Stimulated activated memory B cell treated with anti-CD40 and anti-IgM and Interleukin-4, amounts not matched to agents 10 μg/mL and 1 μg/mL and 100 μg/mL, for 72 hours (primary cell): ENCODE measurements around the gene GGA1.
"Not testable (repeated sequence)": the region's sequence is repeated elsewhere in the genome, so short reads cannot be mapped to it uniquely, and the experiment has no call there.

ENCODE experiments used
- ATAC-seq: fragments of 150-1000 bp; cut with Tn5 transposase; 2 replicates; pipeline ENCODE4 v1.10.0; 2021
- H3K27ac Mint-ChIP-seq: one replicate; pipeline ENCODE4 v1.8.0; 2022; ENCODE audit warnings: mild to moderate bottlenecking, mixed read lengths
- H3K27me3 Mint-ChIP-seq: one replicate; pipeline ENCODE4 v1.8.0; 2022; ENCODE audit warnings: mixed read lengths
- H3K36me3 Mint-ChIP-seq: one replicate; pipeline ENCODE4 v1.8.0; 2022; ENCODE audit warnings: mixed read lengths
- H3K4me1 Mint-ChIP-seq: one replicate; pipeline ENCODE4 v1.8.0; 2022; ENCODE audit warnings: mixed read lengths
- H3K4me3 Mint-ChIP-seq: one replicate; pipeline ENCODE4 v1.8.0; 2022; ENCODE audit warnings: mild to moderate bottlenecking, moderate library complexity, mixed read lengths
- H3K9me3 Mint-ChIP-seq: one replicate; pipeline ENCODE4 v1.8.0; 2022; ENCODE audit warnings: mixed read lengths

The GGA1 gene

GRCh38 chr22:37639771-37640590, 31.3 kb downstream of the GGA1 start:
- Mint-ChIP-seq H3K4me1 (peaks cover 83% of the 10 kb centered on the region), H3K27me3 (no peaks in the 10 kb centered on the region), H3K27ac (peak overlapping the region; percentile 92), H3K4me3 (peak overlapping the region; percentile 93), H3K9me3 (no peaks in the 10 kb centered on the region), H3K36me3 (peaks cover 18% of the 10 kb centered on the region)
- ATAC-seq, result peak; percentile 21

- peak overlapping the region; percentile 93 for H3K4me3 Mint-ChIP-seq
- H3K4me1 Mint-ChIP-seq, result peaks cover 78% of the 10 kb centered on the region
- H3K9me3 Mint-ChIP-seq, result no peaks in the 10 kb centered on the region
- no peaks in the 10 kb centered on the region for H3K27me3 Mint-ChIP-seq
- peaks cover 21% of the 10 kb centered on the region for H3K36me3 Mint-ChIP-seq
- peak overlapping the region; percentile 92 for H3K27ac Mint-ChIP-seq
- no peak for ATAC-seq
Measured at GRCh38 chr22:37640591-37641560, 32.2 kb downstream of the GGA1 start.

- Mint-ChIP-seq H3K27ac (no peak overlapping the region), H3K36me3 (peaks cover 24% of the 10 kb centered on the region)
Measured at GRCh38 chr22:37641561-37641949, 32.9 kb downstream of the GGA1 start.

GRCh38 chr22:37643225-37643847, 34.7 kb downstream of the GGA1 start:
- peaks cover 53% of the 10 kb centered on the region for H3K4me1 Mint-ChIP-seq
- H3K27ac Mint-ChIP-seq, result peak overlapping the region; percentile 49
- H3K36me3 Mint-ChIP-seq, result peaks cover 35% of the 10 kb centered on the region
- no peaks in the 10 kb centered on the region for H3K27me3 Mint-ChIP-seq
- H3K9me3 Mint-ChIP-seq, result no peaks in the 10 kb centered on the region
- no peak overlapping the region for H3K4me3 Mint-ChIP-seq
- peak; percentile 81 for ATAC-seq

More at GRCh38 chr22:37641561-37641949, 32.9 kb downstream of the GGA1 start:
- no peaks in the 10 kb centered on the region for H3K9me3 Mint-ChIP-seq
- H3K4me1 Mint-ChIP-seq, result peaks cover 71% of the 10 kb centered on the region
- no peaks in the 10 kb centered on the region for H3K27me3 Mint-ChIP-seq
- H3K4me3 Mint-ChIP-seq, result no peak overlapping the region
- ATAC-seq, result no peak

GRCh38 chr22:37647317-37647716, 38.7 kb downstream of the GGA1 start:
- Mint-ChIP-seq H3K4me1 (peaks cover 26% of the 10 kb centered on the region), H3K9me3 (no peaks in the 10 kb centered on the region), H3K4me3 (no peak overlapping the region), H3K27ac (no peak overlapping the region), H3K27me3 (no peaks in the 10 kb centered on the region), H3K36me3 (peaks cover 58% of the 10 kb centered on the region)
- ATAC-seq, result no peak

GRCh38 chr22:37647928-37648327, 39.3 kb downstream of the GGA1 start:
- Mint-ChIP-seq H3K27me3 (no peaks in the 10 kb centered on the region), H3K9me3 (no peaks in the 10 kb centered on the region), H3K36me3 (peaks cover 64% of the 10 kb centered on the region), H3K27ac (no peak overlapping the region), H3K4me1 (peaks cover 20% of the 10 kb centered on the region), H3K4me3 (no peak overlapping the region)
- ATAC-seq, result no peak

- H3K36me3 Mint-ChIP-seq, result peaks cover 60% of the 10 kb centered on the region
- H3K27ac Mint-ChIP-seq, result no peak overlapping the region
- H3K4me1 Mint-ChIP-seq, result no peaks in the 10 kb centered on the region
- H3K27me3 Mint-ChIP-seq, result no peaks in the 10 kb centered on the region
- ATAC-seq, result no peak
- H3K4me3 Mint-ChIP-seq, result no peak overlapping the region
- H3K9me3 Mint-ChIP-seq, result no peaks in the 10 kb centered on the region
Measured at GRCh38 chr22:37650463-37651136, 42.0 kb downstream of the GGA1 start.

- ATAC-seq, result no peak
- Mint-ChIP-seq H3K36me3 (peaks cover 33% of the 10 kb centered on the region), H3K27me3 (no peaks in the 10 kb centered on the region), H3K9me3 (no peaks in the 10 kb centered on the region), H3K27ac (peak overlapping the region; percentile 24), H3K4me3 (no peak overlapping the region), H3K4me1 (peaks cover 15% of the 10 kb centered on the region)
Measured at GRCh38 chr22:37654563-37655251, 46.1 kb downstream of the GGA1 start.

- H3K36me3 Mint-ChIP-seq, result peaks cover 33% of the 10 kb centered on the region
- no peaks in the 10 kb centered on the region for H3K9me3 Mint-ChIP-seq
- H3K27ac Mint-ChIP-seq, result no peak overlapping the region
- H3K4me1 Mint-ChIP-seq, result peaks cover 20% of the 10 kb centered on the region
- ATAC-seq, result no peak
- no peak overlapping the region for H3K4me3 Mint-ChIP-seq
- H3K27me3 Mint-ChIP-seq, result no peaks in the 10 kb centered on the region
Measured at GRCh38 chr22:37655252-37655563, 46.6 kb downstream of the GGA1 start.

- H3K36me3 Mint-ChIP-seq, result peaks cover 35% of the 10 kb centered on the region
- peaks cover 34% of the 10 kb centered on the region for H3K4me1 Mint-ChIP-seq
- H3K9me3 Mint-ChIP-seq, H3K4me3 Mint-ChIP-seq, H3K27me3 Mint-ChIP-seq, ATAC-seq: not testable (repeated sequence)
- H3K27ac Mint-ChIP-seq, result peak overlapping the region; percentile 52
Measured at GRCh38 chr22:37656583-37656982, 47.9 kb downstream of the GGA1 start.

- H3K27me3 Mint-ChIP-seq, result no peaks in the 10 kb centered on the region
Measured at GRCh38 chr22:37657590-37658132, 49.0 kb downstream of the GGA1 start.

GRCh38 chr22:37658133-37659065, 49.8 kb downstream of the GGA1 start, which contains the start of gene PDXP:
Gene PDXP (plus strand): TSS chr22:37658723. CDS start chr22:37658783, 60 bp downstream.
- Mint-ChIP-seq H3K4me1 (peaks cover 47% of the 10 kb centered on the region), H3K36me3 (peaks cover 24% of the 10 kb centered on the region), H3K27ac (peak within 1 kb of the TSS; percentile 92), H3K4me3 (peak within 1 kb of the TSS; percentile 85), H3K27me3 (no peaks in the 10 kb centered on the region), H3K9me3 (no peaks in the 10 kb centered on the region)
- ATAC-seq, result peak; percentile 97

More at GRCh38 chr22:37657590-37658132, 49.0 kb downstream of the GGA1 start:
- ATAC-seq, result no peak
- Mint-ChIP-seq H3K9me3 (no peaks in the 10 kb centered on the region), H3K4me1 (peaks cover 45% of the 10 kb centered on the region), H3K27ac (peak overlapping the region; percentile 92), H3K36me3 (peaks cover 31% of the 10 kb centered on the region), H3K4me3 (peak overlapping the region; percentile 85)
